GM03348 (cell line): Measurements from ENCODE around the gene FBXO45.
"Not testable (repeated sequence)": the region's sequence is repeated elsewhere in the genome, so short reads cannot be mapped to it uniquely, and the experiment has no call there.

Source experiments
- DNase-seq: peaks from one replicate; pipeline ENCODE4 v3.0.0; 2012; ENCODE audit warnings: low spot score

FBXO45 gene, protein sequence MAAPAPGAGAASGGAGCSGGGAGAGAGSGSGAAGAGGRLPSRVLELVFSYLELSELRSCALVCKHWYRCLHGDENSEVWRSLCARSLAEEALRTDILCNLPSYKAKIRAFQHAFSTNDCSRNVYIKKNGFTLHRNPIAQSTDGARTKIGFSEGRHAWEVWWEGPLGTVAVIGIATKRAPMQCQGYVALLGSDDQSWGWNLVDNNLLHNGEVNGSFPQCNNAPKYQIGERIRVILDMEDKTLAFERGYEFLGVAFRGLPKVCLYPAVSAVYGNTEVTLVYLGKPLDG

DNA sequence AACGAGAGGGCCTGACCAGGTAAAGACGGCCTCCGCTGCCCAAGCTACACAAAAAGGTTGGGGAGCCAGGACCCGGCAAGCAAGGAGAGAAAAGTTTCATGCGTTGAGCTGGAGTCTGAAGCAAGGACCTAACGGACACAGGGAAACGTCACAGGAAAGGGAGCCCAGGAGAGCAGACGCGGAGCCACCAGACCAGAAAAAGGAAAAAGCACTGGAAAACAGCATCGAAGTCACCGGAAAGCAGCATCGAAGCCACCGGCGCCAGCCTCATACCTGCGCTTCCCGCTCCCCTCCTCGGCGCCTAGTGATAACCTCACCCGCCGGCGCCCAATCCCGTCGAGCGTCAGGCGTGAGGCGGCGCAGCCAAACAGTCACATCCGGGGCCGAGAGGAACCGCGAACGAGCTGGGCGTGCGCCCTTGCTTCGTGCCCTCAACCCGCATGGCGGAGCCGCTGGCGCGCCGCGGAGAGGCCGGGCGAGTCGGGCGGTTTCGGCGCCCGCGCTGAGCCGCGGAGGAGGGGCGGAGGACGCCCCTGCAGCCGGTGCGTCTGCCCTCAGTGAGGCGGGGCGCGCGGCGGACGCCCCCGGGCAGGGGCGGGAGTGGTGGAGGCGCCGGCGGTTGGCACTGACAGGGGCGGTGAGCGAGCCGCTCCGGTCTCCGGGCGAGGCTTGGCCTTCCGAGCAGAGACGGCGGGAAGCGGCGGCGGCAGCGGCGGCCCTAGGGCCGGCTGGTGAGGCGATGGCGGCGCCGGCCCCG, at the start of gene FBXO45, which contains the start of gene WDR53:
Gene FBXO45, plus strand, starts transcription at position 415 of the 757 bp plus-strand sequence. Its CDS starts 325 bp downstream, at position 740.
Gene WDR53, minus strand, starts transcription at position 309 of the 757 bp plus-strand sequence. CDS start 7,079 bp downstream, outside the sequence.
- DNase-seq = peak; percentile 98

DNA sequence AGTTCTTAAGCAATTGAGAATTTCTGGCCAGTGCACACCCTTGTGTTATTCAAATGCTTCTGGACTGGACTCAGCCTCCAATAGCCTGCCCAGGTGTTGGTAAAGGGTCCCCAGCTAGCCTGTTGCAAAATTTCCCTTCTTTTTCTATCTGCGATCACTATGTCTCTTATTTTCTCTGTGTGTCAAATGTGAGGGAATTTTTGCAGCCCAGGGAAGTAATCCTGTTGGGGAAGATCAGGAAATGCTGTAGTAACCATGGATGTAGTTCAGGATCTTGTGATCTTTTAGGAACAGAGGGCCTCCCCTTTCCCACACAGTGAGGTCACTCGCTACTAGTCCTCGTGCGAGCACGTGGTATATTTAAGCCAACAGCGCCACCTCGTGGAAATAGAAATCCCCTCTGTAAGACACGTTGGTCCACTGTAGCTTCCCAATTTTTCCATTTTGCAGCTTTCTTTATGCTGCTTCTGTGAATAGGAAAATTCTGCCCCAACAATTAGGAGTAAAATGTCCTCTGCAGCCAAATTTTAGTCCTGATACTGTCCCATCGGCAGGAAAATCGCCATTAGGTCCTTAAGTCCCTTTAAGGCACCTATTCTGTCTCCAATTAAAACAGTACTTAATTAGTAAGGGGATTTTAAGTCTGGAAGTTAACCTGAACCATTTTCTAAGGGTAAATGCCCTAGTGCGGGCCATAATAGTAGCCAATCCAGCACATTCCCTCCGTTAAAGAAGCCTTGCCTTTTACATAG, 49.3 kb upstream of the FBXO45 start:
- peak; percentile 73 for DNase-seq

DNA sequence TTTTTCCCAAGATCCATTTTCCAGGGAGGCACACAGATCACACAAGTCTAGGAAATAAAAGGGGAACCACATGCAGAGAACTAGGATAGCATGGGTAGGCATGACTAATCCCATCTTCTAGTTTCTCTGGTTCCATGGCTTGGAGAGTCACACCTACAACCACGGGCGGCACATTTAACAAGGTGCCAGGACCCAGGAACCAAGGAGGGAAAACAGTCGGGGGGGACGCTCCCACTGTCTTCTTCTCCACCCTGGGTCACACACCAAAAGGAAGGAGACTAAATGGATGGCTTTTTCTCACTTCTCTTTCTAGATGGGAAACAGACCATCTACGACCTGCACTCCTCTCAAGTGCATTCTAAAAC, 48.8 kb upstream of the FBXO45 start:
- DNase-seq = no peak

DNA sequence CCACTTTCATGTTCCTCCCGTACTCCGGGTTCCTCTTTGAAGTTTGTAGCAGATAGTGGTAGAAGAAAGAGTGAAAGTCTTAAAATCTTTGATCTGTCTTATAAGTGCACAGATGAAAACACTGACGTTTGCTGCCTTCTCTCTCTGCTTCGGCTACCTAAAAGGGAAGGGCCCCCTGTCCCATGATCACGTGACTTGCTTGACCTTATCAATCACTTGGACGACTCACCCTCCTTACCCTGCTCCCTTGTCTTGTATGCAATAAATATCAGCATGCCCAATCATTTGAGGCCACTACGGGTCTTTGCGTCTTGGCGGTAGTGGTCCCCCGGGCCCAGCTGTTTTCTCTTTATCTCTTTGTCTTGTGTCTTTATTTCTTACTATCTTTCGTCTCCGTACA, 47.2 kb upstream of the FBXO45 start:
- DNase-seq = not testable (repeated sequence)

DNA sequence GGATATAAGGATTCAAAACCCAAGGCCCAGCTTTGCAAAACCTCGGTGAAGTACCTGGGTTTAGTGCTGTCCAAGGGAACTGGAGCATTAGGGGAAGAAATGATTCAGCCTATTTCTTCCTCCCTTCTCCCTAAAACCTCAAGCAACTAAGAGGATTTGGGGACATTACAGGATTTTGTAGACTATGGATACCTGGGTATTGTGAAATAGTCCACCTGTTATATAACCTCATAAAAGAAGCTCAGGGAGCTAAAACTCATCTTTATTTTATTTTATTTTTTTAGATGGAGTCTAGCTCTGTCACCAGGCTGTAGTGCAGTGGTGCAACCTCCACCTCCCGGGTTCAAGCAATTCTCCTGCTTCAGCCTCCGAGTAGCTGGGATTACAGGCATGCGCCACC, 44.6 kb upstream of the FBXO45 start:
- no peak for DNase-seq

DNA sequence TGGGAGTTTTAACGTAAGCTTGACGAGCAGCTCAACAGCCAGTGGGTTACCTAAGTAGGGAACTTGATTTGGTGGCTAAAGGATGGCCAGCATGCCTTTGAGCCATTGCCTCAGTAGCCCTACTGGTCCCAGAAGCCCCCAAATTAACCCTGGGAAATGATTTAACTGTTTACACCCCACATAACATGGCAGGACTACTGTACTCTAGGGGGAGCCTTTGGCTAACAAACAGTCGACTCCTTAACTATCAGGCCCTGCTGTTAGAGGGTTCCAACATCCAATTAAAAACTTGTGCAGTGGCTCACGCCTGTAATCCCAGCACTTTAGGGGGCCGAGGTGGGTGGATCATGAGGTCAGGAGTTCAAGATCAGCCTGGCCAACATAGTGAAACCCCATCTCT, 43.9 kb upstream of the FBXO45 start:
- no peak for DNase-seq

DNA sequence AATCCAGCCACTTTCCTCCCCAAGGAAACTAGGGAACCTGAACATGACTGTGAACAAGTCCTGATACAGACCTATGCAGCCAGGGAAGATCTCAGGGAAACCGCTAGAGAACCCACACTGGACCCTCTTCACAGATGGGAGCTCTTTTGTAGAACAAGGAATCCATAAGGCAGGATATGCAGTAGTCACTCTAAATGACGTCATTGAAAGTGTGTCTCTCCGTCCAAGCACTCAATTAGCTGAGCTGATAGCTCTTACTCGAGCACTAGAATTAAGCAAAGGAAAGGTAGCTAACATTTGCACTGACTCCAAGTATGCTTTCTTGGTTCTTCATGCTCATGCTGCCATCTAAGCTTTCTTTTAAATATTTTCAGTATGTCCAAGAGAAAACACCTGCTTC, 43.3 kb upstream of the FBXO45 start:
- DNase-seq = no peak

DNA sequence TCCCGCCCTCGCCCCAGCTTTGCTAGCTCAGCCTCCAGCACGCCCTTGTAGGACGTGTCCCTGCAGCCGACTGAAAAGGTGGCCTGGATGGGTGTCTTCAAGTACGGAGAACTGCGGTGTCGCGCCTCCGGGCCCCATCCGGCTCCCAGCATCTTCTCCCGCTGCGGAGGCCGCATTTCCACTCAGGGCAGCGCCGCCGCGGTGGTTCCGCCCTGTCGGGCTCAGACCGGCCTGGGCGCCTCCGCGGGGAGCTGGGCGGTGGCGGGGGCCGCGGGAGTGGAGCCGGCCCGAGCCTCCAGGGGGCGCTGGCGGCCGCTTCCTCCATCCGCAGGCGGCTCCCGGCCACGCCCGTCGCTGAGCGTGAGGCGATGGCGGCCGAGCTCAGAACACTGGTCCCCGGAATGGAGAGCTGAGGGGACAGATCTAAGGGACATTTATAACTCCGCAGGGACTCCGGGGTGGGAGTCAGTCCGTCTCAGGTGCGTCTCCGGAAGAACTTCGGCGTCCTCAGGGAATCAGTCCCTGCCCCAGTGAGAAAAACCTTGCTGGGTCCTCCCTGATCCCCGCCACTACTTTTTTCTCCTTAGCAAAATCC, 39.7 kb upstream of the FBXO45 start:
- peak; percentile 96 for DNase-seq

DNA sequence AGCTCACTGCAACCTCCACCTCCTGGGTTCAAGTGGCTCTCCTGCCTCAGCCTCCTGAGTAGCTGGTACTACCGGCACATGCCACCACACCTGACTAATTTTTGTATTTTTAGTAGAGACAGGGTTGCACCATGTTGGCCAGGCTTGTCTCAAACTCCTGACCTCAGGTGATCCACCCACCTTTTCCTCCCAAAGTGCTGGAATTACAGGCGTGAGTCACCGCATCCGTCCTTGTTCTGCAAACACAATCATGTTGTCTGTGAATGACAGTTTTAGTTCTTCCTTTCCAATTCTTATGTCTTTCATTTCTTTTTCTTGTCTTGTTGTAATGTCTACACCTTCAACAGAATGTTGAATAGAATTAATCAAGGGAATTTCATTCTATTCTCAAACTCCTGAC, 37.0 kb upstream of the FBXO45 start:
- no peak for DNase-seq

DNA sequence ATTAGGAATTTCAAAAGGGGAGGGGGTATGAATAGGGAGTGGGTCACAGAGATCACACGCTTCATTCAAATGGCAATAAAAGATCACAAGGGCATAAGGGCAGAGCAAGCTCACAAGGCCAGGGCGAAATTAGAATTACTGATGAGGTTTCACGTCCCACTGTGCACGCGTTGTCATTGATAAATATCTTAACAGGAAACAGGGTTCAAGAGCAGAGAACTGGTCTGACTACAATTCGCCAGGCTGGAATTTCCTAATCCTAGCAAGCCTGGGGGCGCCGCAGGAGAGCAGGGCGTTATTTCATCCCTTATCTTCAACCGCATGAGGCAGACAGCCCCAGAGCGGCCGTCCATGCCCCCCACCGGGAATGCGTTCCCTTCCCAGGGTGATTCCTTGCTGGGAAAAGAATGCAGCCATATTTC, 35.2 kb upstream of the FBXO45 start:
- DNase-seq = no peak

DNA sequence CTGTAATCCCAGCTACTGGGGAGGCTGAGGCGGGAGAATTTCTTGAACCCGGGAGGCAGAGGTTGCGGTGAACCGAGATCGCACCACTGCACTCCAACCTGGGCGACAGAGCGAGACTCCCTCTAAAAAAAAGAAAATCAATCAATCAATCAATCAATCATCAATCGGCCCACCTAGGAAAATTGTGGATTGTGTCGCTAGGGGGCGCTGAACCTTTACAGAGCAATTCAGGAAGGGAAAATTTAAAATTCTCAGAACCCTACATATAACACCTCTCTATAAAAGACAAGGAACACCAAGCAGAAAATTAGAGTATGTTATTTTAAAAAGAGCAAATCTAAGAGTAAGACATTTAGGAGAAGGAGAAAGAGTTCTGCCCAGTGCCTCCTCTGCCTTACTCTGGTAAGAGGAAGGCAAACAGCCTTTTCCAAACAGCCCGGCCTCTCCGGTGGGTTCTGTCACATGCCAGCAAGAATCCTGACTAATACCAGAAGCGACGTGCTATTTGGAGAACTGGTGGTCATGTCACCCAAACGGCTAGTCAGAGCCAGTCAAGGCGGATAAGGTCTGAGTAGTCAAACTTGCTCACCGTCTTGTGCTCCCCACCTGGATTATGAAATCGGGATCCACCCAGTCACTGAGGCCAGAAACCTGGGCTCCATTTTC, 31.0 kb upstream of the FBXO45 start:
- DNase-seq = peak; percentile 40

DNA sequence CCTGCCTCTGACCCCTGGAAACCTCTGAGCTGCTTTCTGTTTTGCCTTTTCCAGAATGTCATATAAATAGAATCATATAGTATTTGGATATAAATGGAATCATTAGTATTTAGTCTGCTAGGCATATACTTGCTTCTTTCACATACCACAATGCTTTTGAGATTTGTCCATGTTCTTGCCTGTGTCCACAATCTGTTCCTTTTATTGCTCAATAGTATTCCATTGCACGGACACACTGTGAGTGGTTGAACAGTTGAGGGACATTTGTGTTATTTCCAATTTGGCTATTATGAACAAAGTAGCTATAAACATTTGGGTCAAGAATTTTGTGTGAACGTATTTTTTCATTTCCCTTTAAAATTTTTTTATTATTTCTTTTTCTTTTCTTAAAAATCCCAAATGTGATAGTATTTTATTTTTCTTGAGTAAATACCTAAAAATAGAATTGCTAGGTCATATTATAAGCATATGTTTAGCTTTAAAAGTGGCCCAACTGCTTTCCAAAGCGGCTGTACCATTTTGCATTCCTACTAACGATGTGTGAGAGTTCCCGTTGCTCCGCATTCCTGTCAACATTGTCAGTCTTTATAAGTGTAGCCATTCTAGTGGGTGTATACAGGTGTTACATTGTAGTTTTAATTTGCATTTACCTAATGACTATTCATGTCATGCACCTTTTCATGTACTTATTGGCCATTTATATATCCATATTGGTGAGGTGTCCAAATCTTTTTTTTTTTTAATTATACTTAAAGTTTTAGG, 26.6 kb upstream of the FBXO45 start:
- DNase-seq = no peak

DNA sequence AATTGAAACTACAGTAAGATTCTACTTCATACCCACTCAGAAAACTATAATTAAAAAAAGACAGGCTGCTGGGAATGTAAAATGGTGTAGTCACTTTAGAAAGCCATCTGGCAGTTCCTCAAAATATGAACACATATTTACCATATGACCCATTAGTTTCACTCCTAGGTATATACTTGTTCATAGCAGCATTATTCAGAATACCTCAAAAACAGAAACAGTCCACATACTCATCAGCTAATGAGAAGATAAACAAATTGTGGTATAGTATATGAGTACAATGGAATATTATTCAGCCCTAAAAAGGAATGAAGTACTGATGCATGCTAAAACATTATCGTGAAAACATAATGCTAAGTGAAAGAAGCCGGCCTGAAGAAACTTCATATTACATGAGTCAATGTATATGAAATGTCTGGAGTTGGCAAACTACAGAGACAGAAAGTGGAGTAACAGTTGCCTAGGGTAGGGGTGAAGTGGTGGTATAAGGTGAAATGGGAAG, 23.9 kb upstream of the FBXO45 start:
- no peak for DNase-seq

DNA sequence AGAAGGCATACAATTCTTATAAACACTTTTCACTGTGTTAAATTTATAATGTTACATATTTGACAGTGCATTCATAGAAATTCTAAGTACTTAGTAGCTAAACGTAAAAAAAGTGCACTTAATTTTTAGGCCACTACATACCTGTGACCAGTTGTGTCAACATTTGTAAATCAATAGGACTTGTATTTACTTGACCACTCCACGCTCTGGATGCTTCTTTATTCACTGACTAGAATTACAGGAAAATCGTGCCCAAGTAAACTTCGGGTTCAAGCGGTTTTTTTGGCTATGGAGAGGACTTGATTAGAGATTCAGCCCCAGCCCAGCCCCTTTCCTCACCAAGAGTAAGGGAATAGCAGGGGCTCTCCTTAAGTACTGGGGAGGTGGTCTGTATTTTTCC, 21.9 kb upstream of the FBXO45 start:
- no peak for DNase-seq

DNA sequence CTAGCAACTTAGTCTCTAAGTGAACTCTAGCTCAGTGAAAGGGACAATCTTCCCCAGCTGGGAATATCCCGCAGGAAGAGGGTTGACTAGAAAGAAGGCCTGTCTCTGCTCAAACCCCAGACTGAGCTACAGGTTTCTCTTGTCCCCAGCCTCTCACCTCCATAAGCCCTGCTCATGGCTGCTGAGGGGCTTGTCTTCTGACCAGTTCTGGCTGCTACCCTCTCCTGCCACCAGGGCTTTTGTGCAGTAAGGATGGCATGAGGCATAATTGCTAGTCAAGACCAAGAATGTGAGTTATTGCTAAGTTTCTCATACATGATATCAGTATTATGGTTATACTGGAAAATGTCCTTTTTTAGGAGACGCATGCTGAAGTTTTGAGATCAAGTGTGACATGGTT, 21.4 kb upstream of the FBXO45 start:
- DNase-seq = no peak

DNA sequence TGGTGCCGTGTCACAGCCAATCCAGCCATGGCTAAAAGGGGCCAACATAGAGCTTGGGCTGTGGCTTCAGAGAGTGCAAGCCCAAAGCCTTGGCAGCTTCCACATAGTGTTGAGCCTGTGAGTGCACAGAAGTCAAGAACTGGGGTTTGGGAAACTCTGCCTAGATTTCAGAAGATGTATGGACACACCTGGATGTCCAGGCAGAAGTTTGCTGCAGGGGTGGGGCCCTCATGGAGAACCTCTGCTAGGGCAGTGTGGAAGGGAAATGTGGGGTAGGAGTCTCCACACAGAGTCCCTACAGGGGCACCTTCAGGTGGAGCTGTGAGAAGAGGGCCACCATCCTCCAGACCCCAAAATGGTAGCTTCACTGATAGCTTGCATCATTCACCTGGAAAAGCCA, 19.1 kb upstream of the FBXO45 start:
- DNase-seq = not testable (repeated sequence)

DNA sequence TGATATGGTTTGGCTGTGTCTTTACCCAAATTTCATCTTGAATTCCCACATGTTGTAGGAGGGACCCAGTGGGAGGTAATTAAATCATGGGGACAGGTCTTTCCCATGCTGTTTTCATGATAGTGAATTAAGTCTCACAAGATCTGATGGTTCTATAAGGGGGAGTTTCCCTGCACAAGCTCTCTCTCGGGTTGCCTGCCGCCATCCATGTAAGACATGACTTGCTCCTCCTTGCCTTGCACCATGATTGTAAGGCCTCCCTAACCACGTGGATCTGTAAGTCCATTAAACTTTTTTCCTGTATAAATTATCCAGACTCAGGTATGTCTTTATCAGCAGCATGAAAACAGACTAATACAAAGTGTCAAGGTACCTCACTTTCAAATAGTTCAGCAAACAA, 18.3 kb upstream of the FBXO45 start:
- DNase-seq = not testable (repeated sequence)

DNA sequence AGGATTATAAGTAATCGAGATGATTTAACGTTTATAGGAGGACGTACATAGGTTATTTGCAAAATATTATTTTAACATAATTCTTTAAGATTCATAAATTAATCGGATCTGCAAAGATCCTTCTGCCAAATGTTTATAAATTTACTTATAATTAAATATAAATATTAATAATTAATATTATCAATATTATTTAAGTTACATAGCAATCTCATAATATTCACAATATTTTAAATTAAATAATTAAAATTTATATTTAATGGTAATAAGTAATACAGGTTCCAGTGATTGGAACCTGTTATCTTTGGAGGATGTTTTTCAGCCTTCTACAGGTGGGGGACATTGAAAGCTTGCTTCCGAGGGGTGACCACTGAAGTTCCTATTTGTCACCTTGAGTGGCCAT, 16.2 kb upstream of the FBXO45 start:
- no peak for DNase-seq

DNA sequence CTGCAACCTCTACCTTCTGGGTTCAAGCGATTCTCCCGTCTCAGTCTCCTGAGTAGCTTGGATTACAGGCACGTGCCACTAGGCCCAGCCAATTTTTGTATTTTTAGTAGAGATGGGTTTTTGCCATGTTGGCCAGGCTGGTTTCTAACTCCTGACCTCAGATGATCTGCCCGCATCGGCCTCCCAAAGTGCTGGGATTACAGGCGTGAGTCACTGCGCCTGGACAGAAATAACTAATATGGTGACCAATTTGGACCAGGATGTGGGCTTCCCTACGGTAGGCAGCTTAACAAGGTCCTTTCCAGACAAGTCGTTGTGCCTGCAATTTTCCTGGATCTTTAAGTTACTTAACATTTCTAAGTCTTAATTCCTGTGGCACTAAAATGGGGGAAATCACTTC, 14.9 kb upstream of the FBXO45 start:
- DNase-seq = no peak

DNA sequence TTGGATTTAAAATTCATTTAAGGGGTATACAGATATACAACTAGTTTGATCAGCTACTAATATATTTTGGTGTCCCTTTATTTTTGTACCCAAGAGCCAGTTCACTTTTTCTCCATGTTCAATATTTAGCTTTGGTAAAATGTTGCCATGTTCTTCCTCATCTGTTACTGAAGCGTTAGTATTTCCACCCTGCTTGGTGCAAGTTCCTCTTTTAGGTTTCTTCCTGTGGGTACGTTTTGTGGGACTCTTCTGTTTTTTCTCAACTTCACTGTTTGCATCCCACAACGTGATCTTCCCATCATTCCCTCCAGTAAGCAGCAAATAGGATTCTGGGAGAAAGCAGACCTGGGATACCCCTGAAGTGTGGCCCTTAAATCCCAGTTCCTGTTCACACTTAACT, 14.3 kb upstream of the FBXO45 start:
- DNase-seq = no peak

DNA sequence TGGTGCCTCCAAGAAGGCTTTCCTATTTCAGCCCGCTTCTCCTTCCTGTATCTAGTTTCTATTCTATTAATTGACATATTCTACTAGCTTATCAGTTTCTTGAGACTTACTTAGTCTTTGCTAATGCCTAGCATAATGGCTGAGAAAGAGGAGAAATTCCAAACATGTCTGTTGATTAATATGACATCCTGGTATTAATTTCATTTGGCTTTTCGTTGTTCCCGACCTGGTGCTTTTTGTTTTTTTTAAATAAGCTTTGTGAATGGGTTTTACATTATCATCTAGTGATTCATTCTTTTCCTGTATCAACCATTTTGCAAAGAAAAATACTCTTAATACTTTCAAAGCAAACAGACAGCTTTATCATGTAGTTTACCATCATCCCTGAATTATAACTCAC, 13.2 kb upstream of the FBXO45 start:
- DNase-seq = no peak
